Measurements from ENCODE around the gene HGFAC. TPM values are rescaled to one million over a fixed set of nuclear protein-coding genes. Genes with fewer than 3 reads are reported as not detected.

HGFAC gene
- total and polyA plus RNA-seq, 4 experiments from 2014 or later = 0.17 TPM; not detected in 3

DNA sequence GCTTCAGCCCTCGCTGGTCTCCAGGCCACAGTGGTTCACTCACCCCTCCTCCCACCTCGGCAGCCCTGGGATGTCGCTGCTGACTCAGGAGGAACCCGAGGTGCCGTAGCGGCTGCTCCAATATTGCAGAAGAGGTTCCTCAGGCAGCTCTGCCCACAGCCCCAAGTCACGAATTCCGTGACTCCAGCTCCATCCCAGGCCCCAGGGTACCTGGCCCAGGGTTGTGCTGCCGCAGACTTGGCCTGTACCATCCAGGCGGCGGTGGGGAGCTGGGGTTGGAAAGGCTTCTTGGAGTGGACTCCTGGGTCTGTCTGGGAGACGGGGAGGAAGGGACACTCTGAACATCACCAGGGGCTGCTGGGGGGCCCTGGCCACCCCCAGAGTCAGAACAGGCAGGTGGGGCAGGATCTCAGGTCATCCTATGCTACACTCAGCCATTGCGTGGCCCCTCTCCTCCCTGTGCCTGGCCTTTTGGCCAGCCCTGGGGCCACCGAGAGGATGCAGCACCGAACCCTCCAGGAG lies 728 bp upstream of the HGFAC start:
- H3K27ac Mint-ChIP-seq = no peak overlapping the region
- ChIA-PET POLR2A (ENCODE audit: partially characterized antibody) (no interaction called here), CTCF (ENCODE audit: partially characterized antibody) (interaction anchor here (1.0 to 4.8 kb wide), 3 partner anchors 95 to 333 kb away, joined by 5 to 23 read pairs (median 6); no protein-coding TSS in a partner anchor)
- no peaks in the 10 kb centered on the region for H3K4me1 Mint-ChIP-seq
- H3K27me3 Mint-ChIP-seq = no peaks in the 10 kb centered on the region
- H3K36me3 Mint-ChIP-seq = no peaks in the 10 kb centered on the region
- intact Hi-C loops (cut with micrococcal nuclease) = no loop called here
- no peak overlapping the region for H3K4me3 Mint-ChIP-seq
- no peaks in the 10 kb centered on the region for H3K27me3 ChIP-seq (ENCODE audit: insufficient read depth, low read length)
- H3K27ac ChIP-seq (ENCODE audit: low read depth, low read length) = no peak overlapping the region
- H3K4me1 ChIP-seq (ENCODE audit: insufficient read depth, low read length) = no peaks in the 10 kb centered on the region
- no peaks in the 10 kb centered on the region for H3K36me3 ChIP-seq (ENCODE audit: insufficient read depth, low read length)
- DNase-seq = no peak
- no peak overlapping the region for H3K4me3 ChIP-seq (ENCODE audit: low read length in 2 of 2)
- H3K9me3 Mint-ChIP-seq = no peaks in the 10 kb centered on the region
- H3K9me3 ChIP-seq (ENCODE audit: control insufficient read depth in 1 of 2, low read length in 2 of 2) = no peaks in the 10 kb centered on the region

DNA sequence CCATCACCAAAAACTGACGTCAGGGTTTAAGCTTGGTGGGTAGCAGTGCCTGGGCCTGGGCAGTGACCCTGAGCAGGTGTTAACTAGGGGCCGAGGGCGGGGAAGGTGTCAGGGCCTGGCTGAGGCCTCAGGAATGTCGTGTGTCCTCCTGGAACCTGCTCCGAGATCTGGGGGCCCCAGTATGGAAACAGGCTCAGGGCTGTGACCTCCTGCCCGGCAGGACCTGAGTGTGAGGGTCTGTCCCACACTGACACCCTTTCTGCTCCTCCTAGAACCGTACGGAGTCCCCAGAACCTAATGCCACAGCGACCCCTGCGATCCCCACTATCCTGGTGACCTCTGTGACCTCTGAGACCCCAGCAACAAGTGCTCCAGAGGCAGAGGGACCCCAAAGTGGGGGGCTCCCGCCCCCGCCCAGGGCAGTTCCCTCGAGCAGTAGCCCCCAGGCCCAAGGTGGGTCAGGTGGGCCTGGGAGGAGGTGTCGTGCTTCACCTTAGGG lies 741 bp downstream of the HGFAC start:
- H3K27me3 ChIP-seq (ENCODE audit: insufficient read depth, low read length) = no peaks in the 10 kb centered on the region
- no peaks in the 10 kb centered on the region for H3K9me3 Mint-ChIP-seq
- H3K4me1 ChIP-seq (ENCODE audit: insufficient read depth, low read length) = no peaks in the 10 kb centered on the region
- POLR2A ChIA-PET (ENCODE audit: partially characterized antibody) = no interaction called here
- no peak overlapping the region for H3K27ac ChIP-seq (ENCODE audit: low read depth, low read length)
- no peaks in the 10 kb centered on the region for H3K36me3 Mint-ChIP-seq
- no peak for DNase-seq
- H3K4me3 Mint-ChIP-seq = no peak overlapping the region
- no peaks in the 10 kb centered on the region for H3K4me1 Mint-ChIP-seq
- no peaks in the 10 kb centered on the region for H3K9me3 ChIP-seq (ENCODE audit: control insufficient read depth in 1 of 2, low read length in 2 of 2)
- H3K4me3 ChIP-seq (ENCODE audit: low read length in 2 of 2) = no peak overlapping the region
- intact Hi-C loops (cut with micrococcal nuclease) = no loop called here
- H3K36me3 ChIP-seq (ENCODE audit: insufficient read depth, low read length) = no peaks in the 10 kb centered on the region
- H3K27ac Mint-ChIP-seq = no peak overlapping the region
- CTCF ChIA-PET (ENCODE audit: partially characterized antibody) = interaction anchor here (0.7 to 4.8 kb wide), 7 partner anchors 12 to 438 kb away, joined by 3 to 23 read pairs (median 6); no protein-coding TSS in a partner anchor
- H3K27me3 Mint-ChIP-seq = no peaks in the 10 kb centered on the region

DNA sequence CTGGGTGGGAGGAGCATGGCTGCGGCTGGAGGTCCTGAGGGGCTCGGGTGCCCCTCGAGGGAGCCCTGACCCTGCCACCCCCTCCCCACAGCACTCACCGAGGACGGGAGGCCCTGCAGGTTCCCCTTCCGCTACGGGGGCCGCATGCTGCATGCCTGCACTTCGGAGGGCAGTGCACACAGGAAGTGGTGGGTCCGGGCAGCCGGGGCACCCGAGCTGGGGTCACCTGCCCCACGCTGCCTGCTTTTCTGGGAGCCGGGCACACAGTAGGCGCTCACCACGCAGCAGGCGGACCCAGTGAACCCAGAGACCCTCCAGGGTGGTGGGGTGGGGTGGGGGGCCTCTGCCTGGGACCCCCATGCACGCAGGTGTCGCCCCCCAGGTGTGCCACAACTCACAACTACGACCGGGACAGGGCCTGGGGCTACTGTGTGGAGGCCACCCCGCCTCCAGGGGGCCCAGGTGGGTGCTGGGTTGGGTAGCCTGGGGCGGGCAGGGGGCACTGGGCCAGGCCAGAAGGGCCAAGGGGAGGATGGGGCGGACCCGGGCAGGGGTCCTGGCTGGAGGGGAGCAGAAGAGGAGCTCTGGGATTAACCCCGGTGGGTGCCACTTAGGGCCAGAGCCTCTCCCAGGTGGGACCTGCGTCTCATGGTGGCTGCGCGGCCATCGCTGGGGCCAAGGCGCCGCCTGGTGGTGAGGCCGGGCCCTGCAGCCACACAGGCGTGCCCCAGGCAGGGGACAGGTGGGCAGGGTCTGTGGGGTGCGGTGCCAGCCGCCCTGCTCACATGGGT lies 1.4 kb downstream of the HGFAC start:
- H3K9me3 Mint-ChIP-seq = no peaks in the 10 kb centered on the region
- ChIA-PET CTCF (ENCODE audit: partially characterized antibody) (interaction anchor here (0.7 to 4.8 kb wide), 9 partner anchors 12 to 335 kb away, joined by 3 to 23 read pairs (median 4); no protein-coding TSS in a partner anchor), POLR2A (ENCODE audit: partially characterized antibody) (no interaction called here)
- Histone ChIP-seq H3K4me1 (ENCODE audit: insufficient read depth, low read length) (no peaks in the 10 kb centered on the region), H3K36me3 (ENCODE audit: insufficient read depth, low read length) (no peaks in the 10 kb centered on the region), H3K9me3 (ENCODE audit: control insufficient read depth in 1 of 2, low read length in 2 of 2) (no peaks in the 10 kb centered on the region), H3K27ac (ENCODE audit: low read depth, low read length) (no peak overlapping the region), H3K4me3 (ENCODE audit: low read length in 2 of 2) (no peak overlapping the region), H3K27me3 (ENCODE audit: insufficient read depth, low read length) (no peaks in the 10 kb centered on the region)
- intact Hi-C loops (cut with micrococcal nuclease) = no loop called here
- no peaks in the 10 kb centered on the region for H3K4me1 Mint-ChIP-seq
- no peaks in the 10 kb centered on the region for H3K36me3 Mint-ChIP-seq
- H3K27me3 Mint-ChIP-seq = no peaks in the 10 kb centered on the region
- peak in 4 of 5 donors; percentile 58 to 69 (median 61) for DNase-seq
- no peak overlapping the region for H3K4me3 Mint-ChIP-seq
- H3K27ac Mint-ChIP-seq = no peak overlapping the region

DNA sequence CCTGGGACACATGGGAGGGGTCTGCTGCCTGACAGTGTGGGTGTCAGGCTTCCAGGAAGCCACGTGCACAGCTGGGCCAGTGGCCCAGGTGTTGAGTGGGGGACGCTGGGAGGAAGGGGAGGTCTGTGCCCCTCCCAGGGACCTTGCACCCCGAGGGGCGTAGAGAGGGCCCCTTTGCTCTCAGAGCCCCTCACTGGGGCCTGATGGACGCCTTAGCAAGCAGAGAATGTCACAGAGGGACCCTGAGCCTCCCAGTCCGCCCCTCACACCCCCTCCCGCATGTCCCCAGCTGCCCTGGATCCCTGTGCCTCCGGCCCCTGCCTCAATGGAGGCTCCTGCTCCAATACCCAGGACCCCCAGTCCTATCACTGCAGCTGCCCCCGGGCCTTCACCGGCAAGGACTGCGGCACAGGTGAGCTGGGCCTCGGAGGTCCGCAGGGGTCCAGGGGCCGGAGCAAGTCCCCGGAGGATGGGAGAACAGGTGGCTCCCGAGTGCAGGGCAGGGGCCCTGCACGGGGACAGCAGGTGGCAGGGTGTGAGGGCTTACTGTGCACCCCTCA lies 2.1 kb downstream of the HGFAC start:
- no peaks in the 10 kb centered on the region for H3K36me3 ChIP-seq (ENCODE audit: insufficient read depth, low read length)
- no peaks in the 10 kb centered on the region for H3K9me3 ChIP-seq (ENCODE audit: control insufficient read depth in 1 of 2, low read length in 2 of 2)
- Mint-ChIP-seq H3K4me3 (no peak overlapping the region), H3K27ac (no peak overlapping the region), H3K27me3 (no peaks in the 10 kb centered on the region), H3K9me3 (no peaks in the 10 kb centered on the region), H3K36me3 (no peaks in the 10 kb centered on the region), H3K4me1 (no peaks in the 10 kb centered on the region)
- no peaks in the 10 kb centered on the region for H3K27me3 ChIP-seq (ENCODE audit: insufficient read depth, low read length)
- DNase-seq = peak in 1 of 5 donors; percentile 10
- H3K27ac ChIP-seq (ENCODE audit: low read depth, low read length) = no peak overlapping the region
- ChIA-PET CTCF (ENCODE audit: partially characterized antibody) (interaction anchor here (0.8 to 4.8 kb wide), 7 partner anchors 93 to 336 kb away, joined by 3 to 23 read pairs (median 5); no protein-coding TSS in a partner anchor), POLR2A (ENCODE audit: partially characterized antibody) (no interaction called here)
- no peaks in the 10 kb centered on the region for H3K4me1 ChIP-seq (ENCODE audit: insufficient read depth, low read length)
- intact Hi-C loops (cut with micrococcal nuclease) = no loop called here
- no peak overlapping the region for H3K4me3 ChIP-seq (ENCODE audit: low read length in 2 of 2)

DNA sequence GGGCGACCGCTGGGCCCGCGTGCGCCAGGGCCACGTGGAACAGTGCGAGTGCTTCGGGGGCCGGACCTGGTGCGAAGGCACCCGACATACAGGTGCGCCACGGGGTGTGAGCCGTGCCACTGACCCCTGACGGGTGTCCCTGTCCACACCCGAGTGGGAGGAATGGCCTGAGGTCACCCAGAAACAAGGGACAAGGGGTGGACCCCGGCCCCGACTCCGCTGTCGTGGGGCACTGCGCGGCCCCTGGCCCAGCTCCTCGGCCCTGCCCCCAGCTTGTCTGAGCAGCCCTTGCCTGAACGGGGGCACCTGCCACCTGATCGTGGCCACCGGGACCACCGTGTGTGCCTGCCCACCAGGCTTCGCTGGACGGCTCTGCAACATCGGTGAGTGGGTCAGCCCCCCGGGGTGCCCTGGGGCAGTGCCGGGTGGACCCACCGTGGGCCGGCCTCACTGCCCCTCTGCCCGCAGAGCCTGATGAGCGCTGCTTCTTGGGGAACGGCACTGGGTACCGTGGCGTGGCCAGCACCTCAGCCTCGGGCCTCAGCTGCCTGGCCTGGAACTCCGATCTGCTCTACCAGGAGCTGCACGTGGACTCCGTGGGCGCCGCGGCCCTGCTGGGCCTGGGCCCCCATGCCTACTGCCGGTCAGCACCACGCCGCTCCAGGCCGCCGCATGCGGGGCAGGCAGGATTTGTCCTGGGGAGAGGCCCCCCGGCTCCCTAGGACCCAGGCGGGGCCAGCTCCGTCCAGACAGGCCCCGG lies 2.8 kb downstream of the HGFAC start:
- H3K9me3 Mint-ChIP-seq = no peaks in the 10 kb centered on the region
- no peak overlapping the region for H3K27ac ChIP-seq (ENCODE audit: low read depth, low read length)
- H3K27ac Mint-ChIP-seq = no peak overlapping the region
- no peaks in the 10 kb centered on the region for H3K9me3 ChIP-seq (ENCODE audit: control insufficient read depth in 1 of 2, low read length in 2 of 2)
- POLR2A ChIA-PET (ENCODE audit: partially characterized antibody) = no interaction called here
- H3K36me3 Mint-ChIP-seq = no peaks in the 10 kb centered on the region
- CTCF ChIA-PET (ENCODE audit: partially characterized antibody) = interaction anchor here (0.8 to 4.8 kb wide), 6 partner anchors 98 to 337 kb away, joined by 3 to 23 read pairs (median 8); no protein-coding TSS in a partner anchor
- no peaks in the 10 kb centered on the region for H3K27me3 Mint-ChIP-seq
- H3K4me1 Mint-ChIP-seq = no peaks in the 10 kb centered on the region
- no peak for DNase-seq
- no peaks in the 10 kb centered on the region for H3K36me3 ChIP-seq (ENCODE audit: insufficient read depth, low read length)
- no peak overlapping the region for H3K4me3 ChIP-seq (ENCODE audit: low read length in 2 of 2)
- intact Hi-C loops (cut with micrococcal nuclease) = no loop called here
- H3K27me3 ChIP-seq (ENCODE audit: insufficient read depth, low read length) = no peaks in the 10 kb centered on the region
- no peaks in the 10 kb centered on the region for H3K4me1 ChIP-seq (ENCODE audit: insufficient read depth, low read length)
- no peak overlapping the region for H3K4me3 Mint-ChIP-seq

GRCh38 chr4:3445111-3445820 lies 3.5 kb downstream of the HGFAC start:
- Histone ChIP-seq H3K4me1 (ENCODE audit: insufficient read depth, low read length) (no peaks in the 10 kb centered on the region), H3K9me3 (ENCODE audit: control insufficient read depth in 1 of 2, low read length in 2 of 2) (no peaks in the 10 kb centered on the region), H3K27me3 (ENCODE audit: insufficient read depth, low read length) (no peaks in the 10 kb centered on the region), H3K36me3 (ENCODE audit: insufficient read depth, low read length) (no peaks in the 10 kb centered on the region), H3K4me3 (ENCODE audit: low read length in 2 of 2) (no peak overlapping the region), H3K27ac (ENCODE audit: low read depth, low read length) (no peak overlapping the region)
- intact Hi-C loops (cut with micrococcal nuclease) = no loop called here
- no peak for DNase-seq
- no peaks in the 10 kb centered on the region for H3K27me3 Mint-ChIP-seq
- CTCF ChIA-PET (ENCODE audit: partially characterized antibody) = interaction anchor here (2.1 to 4.8 kb wide), 3 partner anchors 99 to 337 kb away, joined by 5 to 23 read pairs (median 15); no protein-coding TSS in a partner anchor
- POLR2A ChIA-PET (ENCODE audit: partially characterized antibody) = no interaction called here
- no peaks in the 10 kb centered on the region for H3K9me3 Mint-ChIP-seq
- no peaks in the 10 kb centered on the region for H3K4me1 Mint-ChIP-seq
- no peak overlapping the region for H3K4me3 Mint-ChIP-seq
- H3K27ac Mint-ChIP-seq = no peak overlapping the region
- no peaks in the 10 kb centered on the region for H3K36me3 Mint-ChIP-seq

Data from CD4-positive, alpha-beta memory T cell (primary cell).